UCSD-AML1 (cell line): Measurements from ENCODE around the gene PTCD2.

Experiments
- DNase-seq: peaks from one replicate; lab custom pipeline; 2025; ENCODE audit not compliant: unreplicated experiment; lab: John Stamatoyannopoulos, UW

PTCD2 gene

GRCh38 chr5:72410688-72411295 lies 90.6 kb downstream of the PTCD2 start:
- DNase-seq, result no peak

GRCh38 chr5:72412283-72413055 lies 92.3 kb downstream of the PTCD2 start:
- DNase-seq, result no peak

- DNase-seq, result no peak
Measured at GRCh38 chr5:72415616-72416325, 95.6 kb downstream of the PTCD2 start.

GRCh38 chr5:72417333-72418062 lies 97.3 kb downstream of the PTCD2 start:
- no peak for DNase-seq
